ELR (cell line): ENCODE results near the gene CSTPP1.
A peak's percentile ranks its signal among the peaks of the same experiment; 100 is the strongest.

Source experiments
- DNase-seq: peaks from one replicate; pipeline ENCODE4 v3.0.0-alpha.2; 2015; ENCODE audit warnings: low read depth

Gene CSTPP1

DNA sequence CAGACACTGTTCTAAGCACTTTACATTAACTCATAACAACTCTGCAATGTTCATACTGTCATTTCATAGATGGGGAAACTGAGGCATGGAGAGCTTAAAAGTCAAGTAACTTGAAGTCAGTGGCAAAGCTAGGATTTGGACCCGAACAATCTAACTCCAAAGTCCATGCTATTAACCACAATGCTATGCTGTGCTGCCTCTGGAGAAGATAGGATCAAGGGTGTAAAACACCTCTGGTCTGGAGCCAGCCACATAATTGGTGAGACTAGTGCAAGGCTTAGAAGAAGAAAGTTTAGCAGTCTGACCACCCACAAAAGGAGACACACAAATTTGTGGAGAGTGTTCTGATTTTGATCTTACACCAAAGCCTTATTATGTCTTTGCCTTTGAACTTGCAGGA lies 196.4 kb downstream of the CSTPP1 start:
- DNase-seq, result no peak

DNA sequence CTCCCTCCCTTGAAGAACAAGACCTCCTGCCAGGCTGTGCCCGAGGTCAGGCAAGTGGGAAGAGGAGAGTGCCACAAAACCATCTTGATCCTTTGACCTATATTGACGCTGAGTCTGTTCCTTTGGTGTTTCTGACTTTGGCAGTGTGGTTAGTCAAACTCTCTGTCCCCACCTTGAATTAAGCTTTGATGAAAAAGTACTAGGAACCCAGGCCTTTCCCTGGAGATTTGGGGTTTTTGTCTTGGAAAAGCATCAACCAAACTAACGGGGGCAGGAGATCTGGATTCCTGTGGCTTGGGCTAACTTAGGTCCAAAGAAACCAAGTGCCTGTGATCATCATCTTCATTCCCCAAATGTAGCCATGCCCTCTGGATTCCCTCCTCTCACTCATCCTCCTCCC lies 199.8 kb downstream of the CSTPP1 start:
- no peak for DNase-seq

DNA sequence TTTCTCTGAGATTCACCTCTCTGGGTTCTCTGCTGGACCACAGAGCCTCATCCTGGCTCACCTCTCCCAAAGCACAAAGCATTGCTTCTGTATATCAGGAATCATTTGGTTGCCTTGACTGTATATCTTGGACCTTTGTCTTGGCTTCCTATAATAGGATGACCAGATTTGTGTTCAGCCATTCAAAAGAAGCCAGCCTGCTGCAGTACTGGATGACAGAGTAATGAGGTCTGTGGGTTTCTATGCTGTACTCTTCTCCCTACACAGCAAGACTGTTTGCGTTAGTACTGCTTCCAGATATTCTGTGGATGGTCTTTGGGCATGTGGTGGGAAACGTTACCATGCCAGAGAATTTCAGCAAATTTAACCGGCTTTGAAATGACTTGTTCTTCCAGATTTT lies 200.4 kb downstream of the CSTPP1 start:
- DNase-seq, result no peak

DNA sequence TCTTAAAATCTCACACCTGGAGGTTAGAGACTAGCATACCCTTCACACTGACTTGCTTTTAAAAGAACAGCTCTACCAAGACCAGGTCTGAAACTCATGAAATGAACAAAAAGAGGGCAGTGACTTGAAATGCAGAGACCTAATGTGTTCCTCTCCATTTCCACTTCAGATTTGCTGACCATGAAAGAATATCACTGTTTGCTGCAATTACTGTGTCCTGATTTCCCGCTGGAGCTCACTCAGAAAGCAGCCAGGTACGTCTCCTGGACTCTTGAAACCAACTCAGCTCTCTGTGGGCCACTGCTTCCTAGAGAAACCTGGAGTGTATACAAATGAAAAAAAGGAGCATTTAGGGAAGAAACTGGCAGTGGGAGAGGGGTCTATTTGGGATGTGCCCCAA lies 200.9 kb downstream of the CSTPP1 start:
- no peak for DNase-seq

DNA sequence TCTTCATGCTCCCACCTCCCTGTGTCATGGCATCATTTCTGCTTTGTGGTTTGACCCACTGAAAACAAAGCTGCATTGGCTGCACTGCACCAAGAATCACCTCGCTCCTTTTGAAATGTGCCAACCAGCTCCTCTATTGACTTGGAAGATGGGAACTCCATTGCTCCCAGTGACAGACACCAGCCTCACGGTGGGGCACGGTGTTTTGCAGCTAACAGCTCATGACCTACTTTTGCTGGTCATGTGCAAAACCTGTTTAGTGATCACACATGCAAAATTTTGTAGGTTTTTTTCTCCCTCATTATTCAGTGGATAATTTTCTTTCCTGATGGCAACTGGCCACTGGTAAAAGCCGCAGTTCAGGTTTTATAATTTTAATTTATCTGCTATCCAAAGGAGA lies 203.3 kb downstream of the CSTPP1 start:
- DNase-seq, result no peak

DNA sequence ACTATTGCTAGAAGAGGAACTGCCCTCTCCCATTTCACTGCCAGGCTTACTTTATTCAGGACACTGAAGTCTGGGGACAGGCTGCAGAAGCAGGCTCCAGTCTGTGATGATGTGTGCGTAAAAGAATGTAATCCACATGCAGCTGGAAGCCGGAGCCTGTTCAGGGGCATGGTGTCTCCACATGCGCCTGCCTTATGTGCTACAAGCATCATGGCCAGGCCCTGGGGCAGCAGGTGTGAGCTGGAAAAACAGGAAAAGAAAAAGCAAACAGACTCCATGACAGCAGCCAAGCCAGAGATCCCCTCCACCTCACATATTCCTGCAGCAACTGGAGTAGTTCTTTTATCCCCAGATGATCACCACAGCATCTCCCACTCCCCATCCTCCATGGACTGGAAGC lies 206.8 kb downstream of the CSTPP1 start:
- peak; percentile 90 for DNase-seq

DNA sequence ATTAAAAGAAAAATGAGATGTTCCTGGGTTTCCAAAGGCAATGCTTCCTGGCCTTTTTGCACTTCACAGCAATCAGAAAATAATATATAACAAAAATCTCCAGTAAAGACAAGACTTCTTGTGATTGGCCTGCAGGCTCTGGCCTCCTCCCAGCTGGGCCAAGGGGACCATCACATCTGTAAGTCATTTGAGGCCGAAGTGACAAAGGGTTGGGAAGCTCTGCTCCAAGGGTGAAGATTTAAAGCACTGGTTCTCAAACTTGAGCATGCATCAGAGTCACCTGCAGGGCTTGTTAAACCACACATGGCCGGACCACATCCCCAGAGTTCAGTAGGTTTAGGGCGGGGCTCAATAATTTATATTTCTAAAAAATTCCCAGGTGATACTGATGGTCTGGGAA lies 208.0 kb downstream of the CSTPP1 start:
- DNase-seq, result no peak

DNA sequence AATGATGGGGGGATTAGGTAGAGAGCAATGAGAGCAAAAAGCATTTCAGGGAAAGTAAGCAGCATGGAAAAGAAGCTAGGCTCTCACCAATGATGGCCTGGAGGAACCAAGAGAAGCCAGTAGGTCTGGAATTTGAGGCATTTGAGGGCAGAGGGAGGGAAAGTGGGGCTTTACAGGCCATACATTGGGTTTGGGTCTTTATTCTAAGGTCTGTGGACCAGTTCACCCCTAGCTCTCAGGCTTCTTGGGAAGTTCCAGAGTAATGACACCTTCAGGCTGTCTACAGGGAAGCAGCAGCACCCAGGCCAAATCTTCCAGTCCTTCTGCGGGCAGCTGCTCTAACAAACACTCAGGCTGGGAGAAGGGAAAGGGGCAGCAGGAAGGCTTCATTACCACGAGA lies 210.7 kb downstream of the CSTPP1 start:
- no peak for DNase-seq

DNA sequence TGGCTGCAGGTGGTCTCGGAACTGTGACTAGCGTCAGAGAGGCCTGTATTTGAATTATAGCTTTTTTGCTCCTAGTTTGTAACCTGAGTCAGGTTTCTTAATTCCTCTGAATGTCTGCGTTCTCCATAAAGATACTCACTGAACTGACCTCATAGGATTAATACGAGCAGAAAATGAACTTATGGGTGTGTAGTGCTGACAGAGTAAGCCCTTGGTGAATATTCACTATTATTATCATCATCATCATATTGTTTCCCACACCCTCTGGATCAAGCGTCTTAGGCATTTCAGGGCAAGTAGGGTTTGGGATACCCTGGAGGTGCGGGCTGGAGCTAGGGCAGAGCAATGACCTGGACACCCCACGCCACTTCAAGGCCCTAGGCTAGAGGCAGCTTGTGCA lies 211.1 kb downstream of the CSTPP1 start:
- DNase-seq, result no peak

DNA sequence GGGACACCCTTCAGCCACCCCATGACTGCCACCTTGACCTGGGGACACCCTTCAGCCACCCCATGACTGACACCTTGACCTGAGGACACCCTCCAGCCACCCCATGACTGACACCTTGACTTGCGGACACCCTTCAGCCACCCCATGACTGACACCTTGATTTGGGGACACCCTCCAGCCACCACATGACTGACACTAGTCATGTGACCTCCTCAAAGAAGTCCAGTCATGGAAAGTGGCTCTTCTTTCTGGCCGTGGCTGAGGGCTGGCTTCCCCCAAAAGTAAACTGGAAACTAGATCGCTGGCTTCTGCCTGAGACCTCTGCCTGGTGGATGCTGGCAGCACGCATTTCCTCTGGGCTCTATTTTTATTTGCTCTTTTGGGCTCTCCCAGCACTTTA lies 211.7 kb downstream of the CSTPP1 start:
- DNase-seq, result no peak

DNA sequence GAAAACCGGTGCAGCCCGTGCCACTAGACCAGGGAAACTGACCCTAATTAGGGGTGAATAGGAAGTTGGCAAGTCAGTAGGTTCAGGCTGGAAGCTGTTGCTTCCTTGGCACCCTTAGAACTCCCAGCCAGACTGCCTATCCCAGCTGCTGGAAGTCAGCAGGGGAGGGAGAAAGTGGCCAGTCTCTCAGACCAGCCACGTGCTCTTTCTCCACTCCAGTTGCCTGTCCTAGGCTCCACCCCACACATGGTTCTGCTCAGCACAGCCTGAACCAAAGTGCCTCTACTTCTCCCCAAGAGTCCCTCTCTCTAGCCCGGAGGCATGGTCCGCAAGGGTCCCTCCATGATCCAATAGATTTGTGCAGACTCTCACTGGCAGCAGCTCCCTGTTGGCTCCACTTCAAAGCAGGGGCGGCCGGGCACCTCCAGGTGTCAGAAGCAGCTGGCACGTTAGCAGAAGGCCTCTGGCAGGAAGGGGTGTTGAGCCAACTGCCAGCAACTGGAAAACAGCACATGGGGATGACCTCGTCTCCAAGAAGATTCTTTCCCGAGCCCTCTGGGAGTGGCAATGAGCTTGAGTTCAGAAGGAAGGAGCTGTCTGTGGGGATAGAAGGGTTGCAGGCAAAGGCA lies 212.5 kb downstream of the CSTPP1 start:
- no peak for DNase-seq

DNA sequence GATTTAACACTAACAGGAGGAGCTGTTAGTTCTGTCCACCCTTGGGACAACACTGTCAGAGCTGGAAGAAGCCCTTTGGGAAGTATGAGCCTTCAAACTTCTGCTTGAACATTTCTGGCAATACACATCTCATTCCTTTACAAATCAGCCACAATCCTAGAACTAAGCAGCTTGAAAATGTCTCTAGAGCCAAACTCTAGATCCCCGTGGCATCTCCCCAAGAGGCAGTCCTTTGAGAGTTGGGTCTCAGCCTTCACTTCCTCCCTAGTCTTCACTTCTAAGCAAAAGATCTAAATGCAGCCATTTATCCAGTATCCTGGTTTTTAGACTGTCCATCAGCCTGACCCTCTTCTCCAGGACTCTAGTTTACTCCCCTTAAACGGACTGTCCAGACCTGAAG lies 213.2 kb downstream of the CSTPP1 start:
- DNase-seq, result no peak

DNA sequence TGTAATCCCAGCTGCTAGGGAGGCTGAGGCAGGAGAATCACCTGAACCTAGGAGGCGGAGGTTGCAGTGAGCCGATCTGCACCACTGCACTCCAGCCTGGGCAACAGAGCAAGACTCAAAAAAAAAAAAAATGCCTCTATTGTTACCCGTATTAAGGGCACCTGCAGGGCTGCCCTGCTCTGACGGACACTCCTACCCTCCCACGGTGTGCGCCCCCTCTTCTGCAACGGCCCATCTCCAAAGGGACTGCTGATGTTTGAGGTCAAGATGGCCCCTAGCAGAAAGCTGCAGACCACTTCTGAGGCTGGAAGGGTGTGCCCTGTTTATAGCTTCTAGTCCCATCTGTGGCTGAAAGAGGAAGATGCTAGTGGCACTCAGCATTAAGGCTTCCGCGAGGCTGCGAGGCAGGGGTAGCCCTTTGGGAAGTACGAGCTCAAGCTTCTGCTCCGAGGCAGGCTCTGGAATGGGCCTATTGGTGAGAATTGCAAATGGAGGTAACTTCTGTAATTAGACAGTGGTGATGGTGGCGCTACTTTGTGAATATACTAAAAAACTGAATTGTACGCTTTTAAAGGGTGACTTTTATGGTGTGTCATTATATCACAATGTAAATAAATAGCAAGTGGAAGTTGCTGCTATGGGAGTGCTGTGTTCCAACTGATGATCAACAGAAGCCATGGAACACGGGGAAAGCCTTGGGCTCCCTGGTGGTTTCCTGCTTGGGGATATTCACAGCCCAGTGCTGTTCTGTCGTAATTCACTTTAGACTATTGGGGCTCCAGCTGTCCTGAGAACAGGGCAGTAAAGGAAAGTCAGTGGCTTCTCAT lies 215.8 kb downstream of the CSTPP1 start:
- peak; percentile 8 for DNase-seq

DNA sequence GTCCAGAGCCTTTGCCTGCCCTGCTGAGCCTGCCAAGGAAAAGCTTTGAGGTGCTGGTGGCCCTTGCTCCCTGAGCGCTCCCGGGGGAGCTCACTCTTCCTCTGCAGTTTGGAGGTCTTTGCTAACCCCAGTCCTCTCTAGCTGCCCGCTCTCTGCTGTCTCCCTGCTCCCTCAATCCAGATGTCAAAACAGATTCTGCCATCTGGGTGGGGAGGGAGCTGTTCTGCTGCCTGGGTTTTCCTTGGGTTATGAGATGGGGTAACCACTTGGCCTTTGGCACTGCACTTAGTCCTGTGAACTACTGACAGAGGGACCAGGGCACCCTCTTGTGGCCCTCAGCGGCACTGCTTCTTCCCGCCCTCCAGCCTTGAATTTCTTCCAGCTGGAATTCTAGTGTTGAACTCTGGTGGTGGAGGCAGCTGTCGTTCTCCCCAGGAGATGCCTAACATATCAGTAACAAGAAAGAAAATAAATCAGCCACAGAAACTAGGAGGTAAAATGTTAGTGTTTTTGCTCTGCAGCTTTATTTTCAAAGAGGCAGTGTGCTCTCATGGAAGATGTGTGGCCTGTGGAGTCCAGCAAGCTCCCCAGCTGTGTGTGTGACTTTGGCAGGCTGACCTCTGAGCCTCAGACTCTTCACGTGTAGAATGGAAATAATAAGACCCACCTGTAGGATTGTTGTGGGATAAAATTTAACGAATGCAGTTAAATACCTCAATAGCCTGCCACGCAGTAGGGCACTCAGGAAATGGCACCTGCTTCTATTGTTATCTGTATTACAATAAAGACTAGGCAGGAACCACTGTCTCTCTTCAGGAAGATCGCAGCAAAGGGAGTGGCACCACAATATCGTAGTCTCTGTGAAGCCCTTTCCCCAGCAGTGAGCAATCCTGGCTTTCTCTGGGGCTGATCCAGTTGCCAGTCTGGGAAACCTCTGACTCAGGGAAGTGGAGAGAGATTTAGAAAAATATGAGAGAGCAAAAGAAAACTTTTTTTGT lies 216.7 kb downstream of the CSTPP1 start:
- DNase-seq, result peak; percentile 78

DNA sequence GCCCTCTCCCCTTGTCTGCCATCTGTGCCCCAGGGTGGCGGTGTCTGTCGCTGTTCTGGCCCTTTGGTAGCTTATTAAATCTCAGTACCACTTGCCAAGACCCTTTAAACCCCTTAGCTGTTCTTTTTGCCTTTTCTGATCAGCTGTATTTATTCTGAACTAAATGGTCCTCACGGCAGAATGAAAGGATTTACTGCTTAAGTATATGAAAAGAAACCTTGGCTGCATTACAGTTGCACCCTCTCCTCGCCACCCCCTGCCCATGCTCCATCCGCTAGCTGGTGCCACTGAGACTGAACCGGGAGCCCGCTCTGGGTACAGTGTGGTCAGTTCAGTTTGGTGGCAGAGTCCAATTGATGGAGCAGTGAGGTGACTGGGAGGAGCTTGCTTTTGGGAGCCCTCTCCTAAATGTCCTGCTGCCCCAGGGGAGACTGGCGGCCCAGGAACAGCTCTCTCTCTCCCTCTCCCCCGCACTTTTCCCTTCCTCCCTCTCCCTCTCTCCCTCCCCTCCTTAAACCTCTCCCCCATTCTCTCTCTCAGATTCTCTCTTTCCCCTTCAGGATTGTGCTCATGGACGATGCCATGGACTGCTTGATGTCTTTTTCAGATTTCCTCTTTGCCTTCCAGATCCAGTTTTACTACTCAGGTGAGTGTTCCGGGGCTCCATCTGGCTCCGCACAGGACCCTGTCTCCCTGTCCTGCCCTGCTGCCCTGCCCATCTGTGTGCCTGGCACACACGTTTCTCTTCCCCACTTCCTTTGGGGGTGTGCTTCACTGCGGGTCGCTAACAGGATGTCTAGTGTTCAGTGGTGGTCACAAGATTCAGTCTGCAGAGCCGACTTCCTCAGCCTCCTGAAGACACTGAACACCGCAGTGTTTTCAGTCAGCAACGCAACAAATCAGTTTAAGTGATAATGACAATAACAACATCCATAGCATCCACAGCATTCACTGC lies 218.3 kb downstream of the CSTPP1 start:
- no peak for DNase-seq

DNA sequence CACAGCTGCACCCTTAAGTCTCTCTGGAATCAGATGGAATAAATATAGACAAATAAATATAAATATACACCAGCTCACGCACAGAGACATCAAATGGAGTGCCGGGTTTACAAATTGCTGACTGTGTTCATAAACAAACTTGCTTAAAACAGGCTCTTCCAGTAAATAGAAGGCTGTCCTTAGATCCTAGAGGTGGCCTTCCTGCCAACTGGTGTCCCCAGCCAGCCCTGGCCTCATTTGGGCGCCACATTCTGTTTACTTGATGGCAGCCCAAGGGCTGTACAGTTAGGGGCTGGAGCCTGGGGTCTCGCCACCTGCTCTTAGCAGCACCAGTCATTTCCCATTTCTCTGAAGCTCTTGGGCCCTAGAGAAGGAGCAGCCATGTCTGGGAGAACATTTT lies 219.3 kb downstream of the CSTPP1 start:
- no peak for DNase-seq

DNA sequence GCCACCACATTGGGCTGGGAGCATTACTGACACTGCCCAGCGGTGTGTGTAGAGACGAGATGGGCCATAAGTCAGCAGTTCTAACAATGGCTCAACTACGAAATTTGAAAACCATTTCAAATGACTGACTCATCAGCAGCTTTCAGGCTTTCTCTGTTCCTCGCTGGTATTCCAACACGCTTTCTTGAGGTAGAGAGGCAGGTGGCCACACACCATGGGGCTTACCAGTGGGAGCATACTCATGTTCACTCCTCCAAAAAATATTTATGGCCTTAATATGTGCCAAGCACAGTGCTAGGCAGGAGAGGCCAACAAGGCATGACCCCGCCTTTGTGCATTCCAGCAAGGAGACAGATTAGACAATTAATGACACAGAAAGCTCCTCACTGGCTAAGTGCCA lies 219.8 kb downstream of the CSTPP1 start:
- no peak for DNase-seq

DNA sequence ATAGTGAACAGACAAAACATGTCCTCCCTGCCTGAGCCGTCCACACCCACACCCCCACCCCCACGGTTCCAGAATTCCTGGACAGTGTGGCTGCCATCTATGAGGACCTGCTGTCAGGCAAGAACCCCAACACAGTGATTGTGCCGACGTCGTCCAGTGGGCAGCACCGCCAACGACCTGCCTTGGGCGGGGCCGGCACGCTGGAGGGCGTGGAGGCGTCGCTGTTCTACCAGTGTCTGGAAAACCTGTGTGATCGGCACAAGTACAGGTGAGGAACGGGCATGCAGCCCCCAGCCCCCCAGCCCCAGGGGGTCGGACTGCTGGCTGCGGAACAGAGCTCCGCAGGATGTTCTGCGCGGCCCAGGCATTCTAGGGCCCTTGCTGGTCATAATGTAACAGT lies 220.4 kb downstream of the CSTPP1 start:
- DNase-seq, result no peak

DNA sequence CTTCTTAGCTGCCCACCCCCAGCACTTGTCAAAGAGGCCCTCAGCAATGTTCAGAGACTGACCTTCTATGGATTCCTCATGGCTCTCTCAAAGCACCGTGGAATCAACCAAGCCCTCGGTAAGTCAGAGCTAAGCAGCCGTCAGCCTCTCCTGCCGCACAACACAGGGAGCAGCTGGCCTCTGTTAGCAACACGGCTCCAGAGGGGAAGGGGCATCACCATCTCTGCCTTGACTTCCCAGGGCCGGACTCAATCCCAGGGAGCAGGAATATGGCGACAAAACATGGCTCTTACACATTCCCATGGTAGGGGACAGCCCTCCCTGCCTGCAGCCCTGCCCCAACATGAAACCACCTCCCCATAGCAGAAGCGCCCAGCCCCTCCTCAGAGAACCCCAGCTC lies 221.2 kb downstream of the CSTPP1 start:
- DNase-seq, result no peak

DNA sequence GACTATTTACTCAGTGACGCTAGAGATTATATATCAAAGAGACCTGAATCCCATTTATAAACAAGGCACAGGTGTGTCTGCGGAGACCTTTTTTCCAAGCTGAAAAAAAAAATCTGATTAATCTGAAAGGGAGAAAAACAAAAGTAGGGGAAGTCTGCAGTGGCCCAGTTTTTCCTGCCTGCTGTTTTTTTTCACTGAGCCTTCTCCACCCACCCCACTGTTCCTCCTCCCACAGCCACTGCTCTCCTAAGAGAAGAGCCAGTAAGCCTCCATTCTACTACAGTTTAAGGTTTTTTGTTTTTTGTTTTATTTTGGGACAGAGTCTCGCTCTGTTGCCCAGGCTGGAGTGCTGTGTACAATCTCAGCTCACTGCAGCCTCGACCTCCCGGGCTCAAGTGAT lies 221.7 kb downstream of the CSTPP1 start:
- DNase-seq, result no peak

DNA sequence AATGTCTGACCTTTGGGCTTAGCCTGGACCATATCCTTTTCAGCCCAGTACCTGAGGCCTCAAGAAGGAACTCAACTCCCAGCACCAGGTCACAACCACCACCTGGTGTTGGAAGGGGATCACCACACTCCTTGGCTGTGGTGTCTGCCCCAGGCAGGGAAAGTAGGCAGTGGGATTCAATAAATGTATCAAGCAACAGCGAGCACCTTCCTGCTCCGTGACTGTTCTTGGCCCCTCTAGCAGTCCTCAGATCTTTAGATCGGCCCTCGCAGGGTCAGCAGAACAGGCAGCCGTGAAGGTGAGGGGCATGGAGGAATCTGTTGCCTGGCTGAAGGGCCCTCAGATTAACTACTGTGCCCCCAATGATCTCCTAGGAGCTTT lies 224.2 kb downstream of the CSTPP1 start:
- DNase-seq, result no peak
